ENCODE measurements around the gene SIX3.

Gene SIX3

DNA sequence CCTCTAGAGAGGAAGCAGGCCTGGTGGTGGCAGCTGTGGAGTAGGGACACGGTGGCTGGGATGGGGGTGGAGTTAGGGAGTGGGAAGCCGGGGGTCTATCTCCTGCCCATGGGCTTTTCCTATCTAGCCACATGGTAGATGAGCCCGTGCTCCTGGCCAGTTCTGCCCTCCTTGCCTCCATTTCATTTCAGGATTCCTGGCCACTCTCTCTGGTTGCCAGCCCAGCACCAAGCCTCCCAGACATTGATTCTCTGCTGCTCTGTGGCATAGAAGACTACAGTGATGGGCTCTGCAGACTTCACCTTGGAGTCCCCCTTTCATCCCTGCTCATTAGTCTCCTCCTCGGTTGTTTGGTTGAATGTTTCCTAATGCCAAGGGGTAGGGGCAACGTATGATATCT, 19.4 kb downstream of the SIX3 start:
- DNase-seq = no peak

DNA sequence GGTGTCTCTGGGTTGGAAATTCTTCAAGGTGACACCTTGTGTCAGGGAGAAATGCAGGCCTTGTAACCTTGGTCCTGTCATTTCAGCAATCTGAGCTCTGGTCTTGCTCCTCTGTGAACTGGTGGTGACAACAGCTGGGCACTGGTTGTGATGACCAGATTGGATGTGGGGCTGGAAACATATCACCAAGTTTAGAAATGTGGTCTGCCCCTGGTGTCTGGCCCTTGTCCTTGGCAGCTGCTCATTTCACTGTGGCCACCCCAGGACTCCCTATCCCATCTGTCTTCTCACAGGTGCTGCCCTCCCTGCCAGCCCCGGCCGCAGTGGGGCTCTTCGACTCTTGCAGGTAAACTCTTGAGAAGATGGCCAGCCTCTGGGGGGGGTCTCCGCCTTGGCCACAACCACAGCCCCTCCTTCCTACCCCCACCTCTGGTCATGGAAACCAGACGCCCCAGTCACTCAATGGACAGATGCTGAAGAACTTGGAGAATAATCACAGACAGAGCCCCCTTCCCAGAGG, 20.7 kb downstream of the SIX3 start:
- DNase-seq = no peak

DNA sequence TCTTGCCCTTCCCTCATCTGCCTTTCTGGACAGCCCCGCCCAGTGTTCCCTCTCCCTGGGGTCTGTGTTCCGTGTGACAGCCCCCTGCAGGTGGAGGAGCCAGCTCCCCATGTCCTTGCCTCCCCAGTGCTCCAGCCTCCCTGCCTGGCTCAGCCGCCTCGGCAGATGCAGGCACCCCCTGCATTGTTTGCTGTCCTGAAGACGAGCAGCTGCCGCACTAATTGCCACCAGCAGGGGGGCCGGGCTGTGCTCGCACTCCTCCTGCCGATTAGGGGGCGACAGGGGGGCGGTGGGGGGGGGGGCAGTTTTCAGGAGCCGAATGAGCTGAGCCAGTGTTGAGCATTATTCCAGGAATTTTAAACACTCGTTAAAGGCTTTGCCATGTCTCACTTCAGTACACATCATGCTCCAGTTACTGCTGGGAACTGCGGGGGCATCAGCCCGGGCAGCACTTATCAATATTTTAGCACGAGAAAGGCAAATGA, 23.3 kb downstream of the SIX3 start:
- DNase-seq = no peak

- no peak for DNase-seq
Observed at GRCh38 chr2:44965684-44966083, 24.2 kb downstream of the SIX3 start.

DNA sequence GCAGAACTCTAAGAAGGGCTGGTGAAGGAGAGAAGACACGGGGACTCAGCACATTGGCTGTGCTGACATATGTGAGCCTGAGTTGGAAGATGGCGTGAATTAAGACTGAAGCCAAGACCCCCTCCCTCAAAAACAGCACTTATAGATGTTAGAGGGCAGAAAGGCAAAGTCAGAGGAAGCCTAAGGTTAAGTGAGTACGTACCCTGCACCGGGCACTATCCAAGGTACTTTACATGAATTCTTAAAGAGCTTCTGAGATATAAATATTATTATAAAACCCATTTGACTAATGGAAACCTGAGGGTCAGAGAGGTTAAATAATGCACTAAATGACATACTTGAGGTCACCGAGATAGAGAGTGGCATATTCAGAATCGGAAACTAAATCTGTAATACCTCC, 25.6 kb downstream of the SIX3 start:
- no peak for DNase-seq

DNA sequence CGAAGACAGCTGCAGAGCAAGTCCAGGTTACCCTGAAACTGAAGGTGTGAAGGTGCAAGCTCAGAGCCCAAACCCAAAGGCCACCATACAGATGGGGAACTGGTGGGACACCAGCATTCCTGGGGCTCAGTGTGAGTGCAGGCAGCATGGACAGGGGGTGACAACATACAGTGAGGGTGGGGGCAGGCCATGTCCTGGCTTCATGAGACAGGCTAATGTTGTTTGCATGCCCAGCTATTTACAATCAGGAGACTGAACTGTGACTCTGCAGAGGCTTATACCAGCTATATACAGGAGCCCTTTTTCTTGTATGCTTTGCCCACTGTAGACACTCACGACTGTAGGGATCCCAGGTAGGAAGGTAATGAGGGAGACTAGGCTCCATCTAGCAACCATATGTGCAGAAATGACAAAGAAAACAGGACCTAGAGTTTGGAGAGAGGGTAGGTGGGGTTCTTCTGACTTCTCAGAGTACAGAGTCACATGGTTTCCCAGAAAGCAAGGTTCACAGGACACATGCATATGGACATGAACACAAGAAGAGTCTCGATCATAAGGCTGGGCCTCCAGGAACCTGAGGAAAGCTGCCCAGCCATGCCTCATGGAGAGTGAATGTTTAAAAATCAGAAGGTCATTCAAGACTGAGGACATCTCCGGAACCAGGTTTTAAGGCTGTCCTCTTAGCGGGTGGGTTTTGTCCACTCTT, 26.4 kb downstream of the SIX3 start:
- DNase-seq = no peak

GRCh38 chr2:44969936-44970335, 28.4 kb downstream of the SIX3 start:
- DNase-seq = no peak

DNA sequence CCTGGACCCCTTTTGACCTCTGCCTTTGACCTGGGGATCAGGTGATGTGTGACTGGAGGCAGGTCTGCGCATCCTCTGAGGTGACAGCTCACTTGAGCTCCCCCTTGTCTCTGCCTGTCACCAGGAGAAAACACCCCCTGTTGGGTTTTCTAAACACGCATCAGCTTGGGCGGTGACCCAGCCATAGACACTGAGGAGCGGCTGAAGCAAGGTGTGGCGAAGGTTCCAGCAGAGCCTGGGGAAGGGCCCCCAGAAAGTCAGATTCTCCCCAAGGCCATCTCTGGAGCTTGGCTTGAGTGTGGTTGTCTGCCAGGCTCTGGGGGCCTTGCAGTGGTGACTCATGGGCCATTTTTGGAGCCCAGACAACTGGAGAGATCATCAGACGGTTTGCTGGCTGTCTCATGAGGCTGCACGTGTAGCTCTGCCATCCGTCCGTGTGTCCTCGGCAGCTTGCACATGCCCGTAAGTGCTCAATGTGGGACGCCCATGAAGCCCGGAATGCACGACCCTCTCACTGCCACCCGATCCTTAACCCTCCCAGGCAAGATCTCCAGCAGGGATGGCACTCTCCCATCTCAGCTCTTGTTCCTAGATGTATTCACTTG, 29.4 kb downstream of the SIX3 start:
- no peak for DNase-seq

DNA sequence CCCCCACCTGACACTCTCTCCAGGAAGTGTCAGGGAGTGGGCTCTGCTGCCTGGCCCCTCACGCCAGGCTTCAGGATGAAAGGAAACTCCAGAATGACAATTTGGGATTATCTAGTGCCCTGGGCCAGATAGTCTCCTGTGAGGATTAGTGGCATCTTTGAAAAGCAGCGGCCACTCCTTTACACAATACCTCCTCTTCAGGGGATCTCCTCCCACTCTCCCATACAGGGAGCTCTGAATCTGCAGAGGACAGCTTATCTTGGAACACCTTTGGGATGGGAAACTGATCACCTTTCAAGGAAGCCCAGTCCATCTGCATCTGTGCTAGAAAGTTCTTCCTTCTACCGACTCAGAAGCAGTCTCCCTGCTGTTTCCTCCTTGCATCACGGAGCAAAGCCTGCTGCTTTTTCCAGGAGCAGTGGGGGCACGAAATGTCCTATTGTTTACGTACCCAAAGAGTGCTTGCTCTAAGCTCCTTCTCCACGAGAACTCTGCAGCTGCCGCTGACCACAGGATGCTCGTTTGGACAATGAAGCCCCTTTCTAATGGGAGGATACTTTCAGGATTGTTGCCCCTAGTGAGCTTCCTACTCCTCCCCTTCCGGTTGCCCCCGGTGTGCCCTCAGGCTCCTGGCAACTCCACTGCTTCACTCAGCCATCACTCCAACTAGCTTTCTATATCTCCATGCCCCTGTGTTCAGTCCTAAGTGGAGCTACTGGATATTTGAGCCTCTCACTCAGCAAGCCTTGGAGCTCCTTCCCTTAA, 31.5 kb downstream of the SIX3 start:
- no peak for DNase-seq

DNA sequence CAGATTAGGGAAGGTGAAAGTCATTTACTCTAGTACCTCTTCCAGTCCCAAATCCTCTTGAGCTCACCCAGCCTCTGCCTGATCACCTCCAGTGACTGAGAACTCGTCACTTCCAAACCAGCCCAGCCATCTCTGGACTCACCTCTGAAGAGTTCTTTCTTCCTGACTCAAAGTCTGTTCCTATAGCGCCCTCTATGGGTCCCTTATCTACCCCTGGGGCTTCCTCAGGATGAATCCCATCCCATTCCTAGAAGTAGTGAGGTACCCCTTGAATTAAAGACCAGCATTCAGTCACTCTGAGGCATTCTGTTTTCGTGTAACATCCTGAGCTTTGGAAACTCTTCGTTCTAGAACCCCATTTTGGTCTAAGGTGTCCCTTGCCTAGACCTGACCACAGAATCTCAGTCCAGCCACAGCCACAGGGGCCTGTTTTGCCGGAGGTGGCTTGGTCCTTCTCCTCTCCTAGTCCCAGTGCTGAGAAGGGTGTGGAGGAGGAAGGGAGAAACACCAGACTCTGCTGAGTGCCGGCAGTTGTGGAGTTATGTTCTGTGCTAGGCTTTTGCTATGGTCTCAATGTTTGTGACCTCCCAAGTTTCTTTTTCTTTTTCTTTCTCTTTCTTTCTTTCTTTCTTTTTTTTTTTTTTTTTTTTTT, 32.7 kb downstream of the SIX3 start:
- DNase-seq = no peak

GRCh38 chr2:44975571-44976450, 34.3 kb downstream of the SIX3 start:
- no peak for DNase-seq

DNA sequence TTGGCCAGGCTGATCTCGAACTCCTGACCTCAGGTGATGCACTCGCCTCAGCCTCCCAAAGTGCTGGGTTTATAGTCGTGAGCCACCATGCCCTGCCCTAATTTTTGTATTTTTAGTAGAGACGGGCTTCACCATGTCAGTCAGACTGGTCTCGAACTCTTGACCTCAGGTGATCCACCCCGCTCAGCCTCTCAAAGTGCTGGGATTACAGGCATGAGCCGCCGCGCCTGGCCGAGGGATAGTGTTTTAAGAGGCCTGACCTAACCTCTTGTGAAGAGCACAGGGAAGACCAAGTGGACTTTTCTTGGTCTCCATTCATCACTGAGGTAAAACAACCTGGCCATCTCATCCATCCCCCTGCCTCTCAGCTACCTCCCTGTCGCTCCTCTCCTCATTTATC, 38.1 kb downstream of the SIX3 start:
- DNase-seq = no peak

GRCh38 chr2:44980751-44981713, 39.5 kb downstream of the SIX3 start:
- no peak for DNase-seq

DNA sequence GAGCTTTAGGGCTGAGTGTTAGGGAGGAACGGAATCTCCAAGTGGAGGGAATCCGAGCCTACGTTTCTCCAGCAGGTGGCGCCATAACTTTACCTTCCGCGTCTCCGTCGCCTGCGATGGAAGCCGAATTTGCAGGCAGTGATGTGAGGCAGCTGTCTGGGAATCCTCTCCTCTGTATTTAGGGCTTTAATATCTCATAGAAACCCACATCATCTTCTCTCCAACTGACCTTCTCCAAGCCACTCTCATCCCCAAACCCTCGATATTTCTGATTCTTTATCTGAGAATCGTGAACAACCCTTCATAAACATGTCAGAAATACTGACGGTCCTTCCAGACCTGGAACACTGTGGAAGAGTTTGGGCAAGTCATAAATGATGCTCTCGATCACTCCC, 40.2 kb downstream of the SIX3 start:
- peak; percentile 67 for DNase-seq

DNA sequence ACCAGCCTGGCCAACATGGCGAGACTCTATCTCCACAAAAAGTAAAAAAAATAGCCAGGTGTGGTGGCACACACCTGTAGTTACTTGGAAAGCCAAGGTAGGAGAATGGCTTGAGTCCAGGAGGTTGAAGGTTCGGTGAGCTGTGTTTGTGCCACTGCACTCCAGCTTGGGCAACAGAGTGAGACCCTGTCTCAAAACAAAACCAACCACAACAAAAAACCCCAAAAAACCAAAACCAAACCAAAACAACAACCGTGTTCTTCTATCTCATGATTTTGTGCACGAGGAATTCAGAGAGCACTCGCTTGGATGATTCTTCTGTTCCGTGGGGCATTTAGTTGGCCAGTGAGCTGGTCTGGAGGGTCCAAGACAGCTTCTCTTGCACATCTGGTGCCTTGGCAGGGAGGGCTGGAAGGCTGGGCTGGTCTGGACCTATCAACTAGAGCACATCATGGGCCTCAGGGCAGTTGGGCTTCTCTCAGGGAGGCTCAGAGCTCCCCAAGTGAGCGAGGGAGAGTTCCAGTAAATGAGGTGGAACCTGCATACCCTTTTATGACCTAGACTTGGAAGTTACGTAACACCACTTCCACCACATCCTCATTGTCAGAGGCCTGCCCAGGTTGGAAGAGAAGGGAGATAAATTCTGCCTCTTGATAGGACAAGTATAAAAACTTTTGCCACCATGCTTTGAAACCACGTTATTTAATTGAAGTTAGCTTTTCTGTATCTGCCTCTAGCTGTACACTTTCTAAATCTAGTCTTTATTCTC, 42.5 kb downstream of the SIX3 start:
- DNase-seq = no peak

DNA sequence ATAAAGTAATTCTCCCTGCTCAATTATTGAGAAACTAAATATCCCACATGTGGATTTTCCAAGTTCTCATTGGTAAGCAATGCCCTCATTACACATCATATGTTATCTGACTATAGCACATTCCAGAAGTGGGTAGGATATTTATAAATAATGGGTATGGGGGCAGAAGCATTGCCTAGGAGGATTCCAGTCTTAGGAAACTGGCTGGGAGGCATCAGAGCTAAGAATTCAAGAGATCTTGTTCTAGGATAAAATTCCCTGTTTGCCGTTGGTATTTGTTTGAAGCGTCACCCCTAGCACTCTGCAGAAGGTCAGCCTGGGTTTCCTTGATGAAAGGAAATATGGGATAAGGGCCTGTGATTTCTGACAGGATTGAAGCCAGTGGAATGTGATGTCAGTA, 47.7 kb downstream of the SIX3 start:
- DNase-seq = no peak

DNA sequence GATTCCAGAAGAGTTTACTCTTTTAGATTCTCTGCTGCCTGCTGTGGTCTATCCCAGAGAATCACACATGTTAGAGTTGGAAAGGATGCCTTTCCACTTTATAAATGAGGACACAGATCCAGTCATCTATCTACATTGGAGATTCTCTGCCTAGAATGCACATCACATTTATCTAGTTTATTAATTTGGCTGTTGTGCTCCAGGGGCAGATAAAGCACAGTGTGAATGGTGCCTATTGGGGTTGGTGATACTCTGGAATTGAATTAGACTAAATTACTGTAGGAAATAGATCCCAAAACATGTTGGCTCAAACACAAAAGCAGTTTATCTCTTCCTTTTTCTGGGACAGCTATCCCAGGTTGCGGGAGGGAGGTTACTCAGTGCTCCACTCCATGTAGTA, 52.9 kb downstream of the SIX3 start:
- DNase-seq = no peak

Measured in stimulated activated CD4-positive, alpha-beta T cell treated with anti-CD3 and anti-CD28 coated beads, Interleukin-12 subunit alpha, Interleukin-12 subunit beta, amount 100 ng/mL, for 4 hours (primary cell).